GM12878 (cell line): Measurements from ENCODE around the gene SEL1L3. TPM values are rescaled to one million over a fixed set of nuclear protein-coding genes. Genes with fewer than 3 reads are reported as not detected.
A peak's percentile ranks its signal among the peaks of the same experiment; 100 is the strongest.

Experiments used
- ATAC-seq: fragments of 200-7000 bp; cut with Tn5 transposase; 3 replicates; pipeline ENCODE4 v1.9.1; 2020; ENCODE audit warnings: mild to moderate bottlenecking, moderate library complexity
- BruUV-seq: library from RNA; stranded (reverse); fragments of 400-500 nt; replicated peaks from 2 replicates; lab custom pipeline; 2021; lab: Mats Ljungman, UMichigan
- CTCF ChIA-PET: fragments of 300-600 bp; sonication (Branson Sonifier 250); formaldehyde crosslinking; extraction: SDS; loops from one replicate; lab custom pipeline; 2021; ENCODE audit warnings: inconsistent platforms; lab: Yijun Ruan, JAX
- POLR2A ChIA-PET: fragments of 350-600 bp; formaldehyde crosslinking; extraction: SDS; loops from one replicate; lab custom pipeline; 2021; ENCODE audit warnings: inconsistent platforms; lab: Charles Lee
- RAD21 ChIA-PET: fragments of 300-600 bp; sonication (Branson Sonifier 250); formaldehyde crosslinking; loops from one replicate; lab custom pipeline; 2023; ENCODE audit warnings: antibody characterized with exemption; ENCODE audit not compliant: unreplicated experiment; lab: Charles Lee
- SMC1A ChIA-PET: fragments of 300-600 bp; sonication (Branson Sonifier 250); formaldehyde crosslinking; loops from one replicate; lab custom pipeline; 2023; ENCODE audit not compliant: unreplicated experiment, uncharacterized antibody; lab: Charles Lee
- DNase-seq: peaks from one replicate; pipeline ENCODE4 v3.0.0-alpha.2; 2011; ENCODE audit warnings: low read depth, low spot score
- FAIRE-seq: peaks from 3 replicates; lab custom pipeline; 2011; peaks lifted over from hg19 to GRCh38; lab: Jason Lieb, UNC
- H2AFZ ChIP-seq: 2 replicates; pipeline ENCODE4 v1.6.0; 2011; ENCODE audit warnings: low read depth, low read length, control low read depth; ENCODE audit not compliant: control insufficient read depth
- H3K27ac ChIP-seq: 2 replicates; pipeline ENCODE4 v1.5.1; 2011; ENCODE audit warnings: control low read depth; ENCODE audit not compliant: control insufficient read depth, insufficient read depth
- H3K27me3 ChIP-seq, 2 experiments: replicated peaks in 1 of 2; 2 replicates each; pipeline versions ENCODE4 v1.6.0 to v1.6.1; 2011; ENCODE audit warnings: low read length in 1 of 2; ENCODE audit not compliant: control insufficient read depth in 2 of 2, insufficient read depth in 2 of 2
- H3K36me3 ChIP-seq, 2 experiments: 2 replicates each; pipeline ENCODE4 v1.5.1; 2011; ENCODE audit warnings: low read length in 1 of 2; ENCODE audit not compliant: control insufficient read depth in 2 of 2, insufficient read depth in 2 of 2
- H3K4me1 ChIP-seq: 2 replicates; pipeline ENCODE4 v1.6.1; 2011; ENCODE audit warnings: mild to moderate bottlenecking, low read length, moderate library complexity, mixed read lengths; ENCODE audit not compliant: control insufficient read depth, insufficient read depth
- H3K4me2 ChIP-seq: 2 replicates; pipeline ENCODE4 v1.6.0; 2011; ENCODE audit warnings: control low read depth; ENCODE audit not compliant: control insufficient read depth, insufficient read depth
- H3K4me3 ChIP-seq: fragments of 200-600 bp; sonication (generic); 2 replicates; pipeline ENCODE4 v1.5.1; 2016
- H3K79me2 ChIP-seq: 2 replicates; pipeline ENCODE4 v1.6.0; 2011; ENCODE audit warnings: low read length; ENCODE audit not compliant: control insufficient read depth, insufficient read depth
- H3K9ac ChIP-seq: 2 replicates; pipeline ENCODE4 v1.8.0; 2011; ENCODE audit warnings: low read length, control low read depth, mixed read lengths; ENCODE audit not compliant: control insufficient read depth, insufficient read depth
- H3K9me3 ChIP-seq: replicated peaks from 3 replicates; pipeline ENCODE4 v1.5.1; 2011; ENCODE audit warnings: mild to moderate bottlenecking, low read length; ENCODE audit not compliant: control insufficient read depth, insufficient read depth
- H4K20me1 ChIP-seq: 2 replicates; pipeline ENCODE4 v1.6.0; 2011; ENCODE audit not compliant: control insufficient read depth, insufficient read depth
- GABPA ChIP-seq: IDR thresholded peaks from 2 replicates; pipeline ENCODE4 v1.6.1; 2014; ENCODE audit warnings: antibody characterized with exemption, low read depth, mild to moderate bottlenecking, inconsistent platforms
- IRF4 ChIP-seq: IDR thresholded peaks from 2 replicates; pipeline ENCODE4 v1.6.1; 2011; ENCODE audit warnings: low read depth, low read length
- NFXL1 ChIP-seq: fragments of 450-650 bp; IDR thresholded peaks from 2 replicates; pipeline ENCODE4 v1.6.1; 2017; ENCODE audit warnings: antibody characterized with exemption, mild to moderate bottlenecking, borderline replicate concordance
- PAX5 ChIP-seq: IDR thresholded peaks from 2 replicates; pipeline ENCODE4 v1.6.1; 2011; ENCODE audit warnings: low read depth, low read length, borderline replicate concordance
- POLR2AphosphoS2 ChIP-seq: IDR thresholded peaks from 2 replicates; pipeline ENCODE4 v1.6.1; 2011; ENCODE audit warnings: low read depth, mild to moderate bottlenecking, low read length, improper control_type of control experiment, moderate library complexity
- POLR2AphosphoS5 ChIP-seq: IDR thresholded peaks from 2 replicates; pipeline ENCODE4 v1.6.1; 2011; ENCODE audit warnings: mild to moderate bottlenecking, low read length, inconsistent platforms
- RAD21 ChIP-seq: IDR thresholded peaks from 2 replicates; pipeline ENCODE4 v1.6.1; 2011; ENCODE audit warnings: mild to moderate bottlenecking, low read depth, low read length, moderate library complexity; ENCODE audit not compliant: insufficient read depth
- RUNX3 ChIP-seq: IDR thresholded peaks from 2 replicates; pipeline ENCODE4 v1.6.1; 2012; ENCODE audit warnings: low read length, inconsistent platforms
- SMAD5 ChIP-seq: IDR thresholded peaks from 2 replicates; pipeline ENCODE4 v1.6.1; 2016; ENCODE audit warnings: antibody characterized with exemption, low read depth
- SP1 ChIP-seq: IDR thresholded peaks from one replicate; pipeline ENCODE4 v1.6.1; 2011; ENCODE audit warnings: low read depth, low read length
- ZNF274 ChIP-seq: IDR thresholded peaks from one replicate; pipeline ENCODE4 v1.8.0; 2011; ENCODE audit not compliant: insufficient read length, insufficient read depth
- WGBS: methylation state at CpG from one replicate; pipeline ENCODE4 v1.1.6; 2016; ENCODE audit warnings: low lambda C conversion rate; ENCODE audit not compliant: insufficient replicate concordance, insufficient coverage; ENCODE audit errors: missing lambda C conversion rate; 5-methylcytosine and 5-hydroxymethylcytosine counted together
- in situ Hi-C: fragments of 300-500 bp; cut with MboI; formaldehyde crosslinking; loops from 9 replicates; pipeline ENCODE4 v1.14.3; 2018; ENCODE audit warnings: mixed read lengths
- intact Hi-C: fragments of 100-400 bp; cut with micrococcal nuclease; formaldehyde crosslinking; loops from one replicate; pipeline ENCODE4 v1.14.2; 2022; ENCODE audit not compliant: unreplicated experiment
- polyA plus RNA-seq, 11 experiments: library from polyadenylated mRNA; depleted of rRNA in 4 of 11; unstranded in 6 of 11; stranded (reverse) in 5 of 11; fragments of >200 nt; fragmentation: Nextera tagmentation in 4 of 11; fragmentation: Illumina TruSeq in 1 of 11; extraction: Ambion mirVana in 4 of 11; extraction: Trizol in 1 of 11; gene quantifications; 1 replicate in 1 of 11; 2 replicates in 10 of 11; pipeline versions ENCODE4 v1.2.1 to v1.2.3, GENCODE V29; 2011 to 2016; ENCODE audit warnings: inconsistent platforms in 2 of 11, missing spikeins in 2 of 11, low read depth in 1 of 11
- total RNA-seq, 4 experiments: library from RNA; depleted of rRNA in 3 of 4; stranded (reverse); fragments of >200 nt in 3 of 4; fragmentation: Illumina TruSeq in 1 of 4; extraction: Trizol in 1 of 4; gene quantifications; 2 replicates each; pipeline versions ENCODE4 v1.2.1 to v1.2.3, GENCODE V29; 2013 to 2021
- TF ChIP-seq, protein P1 (sequence below): fragments of 450-650 bp; IDR thresholded peaks from 2 replicates; pipeline ENCODE4 v1.6.1; 2017; ENCODE audit warnings: low read depth, mild to moderate bottlenecking, moderate library complexity
- TF ChIP-seq, protein P2 (sequence below): fragments of 450-650 bp; IDR thresholded peaks from 2 replicates; pipeline ENCODE4 v1.6.1; 2016; ENCODE audit warnings: mild to moderate bottlenecking, moderate library complexity, borderline replicate concordance
- TF ChIP-seq, protein P3 (sequence below): fragments of 450-650 bp; IDR thresholded peaks from 2 replicates; pipeline ENCODE4 v1.6.1; 2017; ENCODE audit warnings: mild to moderate bottlenecking
- TF ChIP-seq, protein P4 (sequence below): IDR thresholded peaks from 2 replicates; pipeline ENCODE4 v1.6.1; 2012; ENCODE audit warnings: low read depth, low read length, improper control_type of control experiment

SEL1L3 gene
- total and polyA plus RNA-seq, 10 of the 15 experiments (the other 5 are each of a cell fraction or from before 2014, with no cell fraction given), result 20.4 to 82.2 (median 47.3) TPM

DNA sequence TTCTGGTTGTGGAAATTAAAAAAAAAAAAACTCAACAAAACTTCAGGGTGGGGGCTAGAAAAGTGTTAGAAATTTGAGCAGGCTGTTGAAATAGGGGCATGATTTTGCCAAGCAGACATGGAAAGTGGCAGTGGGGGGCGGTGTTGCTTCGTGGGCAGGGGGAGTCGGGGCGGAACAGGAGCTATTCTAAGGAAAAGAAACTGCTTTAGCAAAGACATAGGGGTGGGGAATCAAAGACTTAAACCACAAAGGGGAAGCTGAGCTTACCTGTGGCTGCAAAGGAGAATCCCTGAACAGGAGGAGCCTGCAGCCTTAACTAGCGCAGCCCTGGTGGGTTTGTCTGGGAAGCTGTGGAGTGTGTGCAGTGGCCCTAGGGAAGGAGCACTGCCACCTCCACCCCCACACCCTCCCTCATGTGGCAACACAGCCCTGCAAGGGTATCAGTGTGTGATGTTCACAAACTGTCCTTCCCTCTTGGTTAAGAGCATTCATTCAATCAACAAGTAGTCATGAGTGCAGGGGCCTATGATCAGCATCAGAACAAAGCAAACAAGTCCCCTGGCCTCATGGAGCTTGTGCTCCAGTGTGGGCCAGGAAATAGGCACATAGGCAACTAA, 20.5 kb downstream of the SEL1L3 start:
- ChIA-PET CTCF (interaction anchor here (0.6 to 3.1 kb wide), 25 partner anchors 9 to 549 kb away, joined by 3 to 23 read pairs (median 3); no protein-coding TSS in a partner anchor), RAD21 (interaction anchor here (0.6 to 2.8 kb wide), 25 partner anchors 13 to 568 kb away, joined by 3 to 25 read pairs (median 4); partner anchors contain the start of gene SMIM20), SMC1A (interaction anchor here (0.6 to 3.0 kb wide), 23 partner anchors 10 to 567 kb away, joined by 3 to 13 read pairs (median 4); partner anchors contain the start of gene SMIM20), POLR2A (interaction anchor here (0.7 to 1.4 kb wide), 4 partner anchors 12 to 74 kb away, joined by 3 to 7 read pairs (median 5); partner anchors contain the start of gene SMIM20)
- in situ Hi-C loops, result no loop called here
- H3K27ac ChIP-seq, result no peak overlapping the region
- peaks cover 31% of the 10 kb centered on the region for H3K4me1 ChIP-seq
- H3K79me2 ChIP-seq, result no peaks in the 10 kb centered on the region
- peak; percentile 80 for ATAC-seq
- peaks cover 0 to 3% of the 10 kb centered on the region in 2 experiments; a peak in 1 of 4 replicates for H3K36me3 ChIP-seq
- no peaks in the 10 kb centered on the region for H3K9me3 ChIP-seq
- no peaks in the 10 kb centered on the region for H3K27me3 ChIP-seq
- peak overlapping the region; percentile 47; the same call in 1 of the 2 replicates for H3K4me2 ChIP-seq
- no peak overlapping the region for H3K9ac ChIP-seq
- DNase-seq, result peak; percentile 21
- FAIRE-seq, result no peak
- no peak overlapping the region for H2AFZ ChIP-seq
- no TSS peak for BruUV-seq
- no peak overlapping the region for H3K4me3 ChIP-seq
- intact Hi-C loops, result loop anchor here (2.0 kb wide), 1 partner anchor 146 kb away; no protein-coding TSS in a partner anchor
- whole genome bisulfite sequencing, result 2% methylated on average over 5 of the region's 5 CpGs
- H4K20me1 ChIP-seq, result no peaks in the 10 kb centered on the region
- TF ChIP-seq, protein P1, sequence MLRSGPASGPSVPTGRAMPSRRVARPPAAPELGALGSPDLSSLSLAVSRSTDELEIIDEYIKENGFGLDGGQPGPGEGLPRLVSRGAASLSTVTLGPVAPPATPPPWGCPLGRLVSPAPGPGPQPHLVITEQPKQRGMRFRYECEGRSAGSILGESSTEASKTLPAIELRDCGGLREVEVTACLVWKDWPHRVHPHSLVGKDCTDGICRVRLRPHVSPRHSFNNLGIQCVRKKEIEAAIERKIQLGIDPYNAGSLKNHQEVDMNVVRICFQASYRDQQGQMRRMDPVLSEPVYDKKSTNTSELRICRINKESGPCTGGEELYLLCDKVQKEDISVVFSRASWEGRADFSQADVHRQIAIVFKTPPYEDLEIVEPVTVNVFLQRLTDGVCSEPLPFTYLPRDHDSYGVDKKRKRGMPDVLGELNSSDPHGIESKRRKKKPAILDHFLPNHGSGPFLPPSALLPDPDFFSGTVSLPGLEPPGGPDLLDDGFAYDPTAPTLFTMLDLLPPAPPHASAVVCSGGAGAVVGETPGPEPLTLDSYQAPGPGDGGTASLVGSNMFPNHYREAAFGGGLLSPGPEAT, result peak; percentile 43
- TF ChIP-seq SMAD5 (no peak), POLR2AphosphoS5 (no peak), NFXL1 (no peak), IRF4 (no peak), GABPA (no peak), RUNX3 (peak; percentile 93), PAX5 (no peak), POLR2AphosphoS2 (no peak), SP1 (no peak), RAD21 (peak; percentile 85), ZNF274 (no peak)
- TF ChIP-seq, protein P2, sequence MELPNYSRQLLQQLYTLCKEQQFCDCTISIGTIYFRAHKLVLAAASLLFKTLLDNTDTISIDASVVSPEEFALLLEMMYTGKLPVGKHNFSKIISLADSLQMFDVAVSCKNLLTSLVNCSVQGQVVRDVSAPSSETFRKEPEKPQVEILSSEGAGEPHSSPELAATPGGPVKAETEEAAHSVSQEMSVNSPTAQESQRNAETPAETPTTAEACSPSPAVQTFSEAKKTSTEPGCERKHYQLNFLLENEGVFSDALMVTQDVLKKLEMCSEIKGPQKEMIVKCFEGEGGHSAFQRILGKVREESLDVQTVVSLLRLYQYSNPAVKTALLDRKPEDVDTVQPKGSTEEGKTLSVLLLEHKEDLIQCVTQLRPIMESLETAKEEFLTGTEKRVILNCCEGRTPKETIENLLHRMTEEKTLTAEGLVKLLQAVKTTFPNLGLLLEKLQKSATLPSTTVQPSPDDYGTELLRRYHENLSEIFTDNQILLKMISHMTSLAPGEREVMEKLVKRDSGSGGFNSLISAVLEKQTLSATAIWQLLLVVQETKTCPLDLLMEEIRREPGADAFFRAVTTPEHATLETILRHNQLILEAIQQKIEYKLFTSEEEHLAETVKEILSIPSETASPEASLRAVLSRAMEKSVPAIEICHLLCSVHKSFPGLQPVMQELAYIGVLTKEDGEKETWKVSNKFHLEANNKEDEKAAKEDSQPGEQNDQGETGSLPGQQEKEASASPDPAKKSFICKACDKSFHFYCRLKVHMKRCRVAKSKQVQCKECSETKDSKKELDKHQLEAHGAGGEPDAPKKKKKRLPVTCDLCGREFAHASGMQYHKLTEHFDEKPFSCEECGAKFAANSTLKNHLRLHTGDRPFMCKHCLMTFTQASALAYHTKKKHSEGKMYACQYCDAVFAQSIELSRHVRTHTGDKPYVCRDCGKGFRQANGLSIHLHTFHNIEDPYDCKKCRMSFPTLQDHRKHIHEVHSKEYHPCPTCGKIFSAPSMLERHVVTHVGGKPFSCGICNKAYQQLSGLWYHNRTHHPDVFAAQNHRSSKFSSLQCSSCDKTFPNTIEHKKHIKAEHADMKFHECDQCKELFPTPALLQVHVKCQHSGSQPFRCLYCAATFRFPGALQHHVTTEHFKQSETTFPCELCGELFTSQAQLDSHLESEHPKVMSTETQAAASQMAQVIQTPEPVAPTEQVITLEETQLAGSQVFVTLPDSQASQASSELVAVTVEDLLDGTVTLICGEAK, result no peak
- TF ChIP-seq, protein P3, sequence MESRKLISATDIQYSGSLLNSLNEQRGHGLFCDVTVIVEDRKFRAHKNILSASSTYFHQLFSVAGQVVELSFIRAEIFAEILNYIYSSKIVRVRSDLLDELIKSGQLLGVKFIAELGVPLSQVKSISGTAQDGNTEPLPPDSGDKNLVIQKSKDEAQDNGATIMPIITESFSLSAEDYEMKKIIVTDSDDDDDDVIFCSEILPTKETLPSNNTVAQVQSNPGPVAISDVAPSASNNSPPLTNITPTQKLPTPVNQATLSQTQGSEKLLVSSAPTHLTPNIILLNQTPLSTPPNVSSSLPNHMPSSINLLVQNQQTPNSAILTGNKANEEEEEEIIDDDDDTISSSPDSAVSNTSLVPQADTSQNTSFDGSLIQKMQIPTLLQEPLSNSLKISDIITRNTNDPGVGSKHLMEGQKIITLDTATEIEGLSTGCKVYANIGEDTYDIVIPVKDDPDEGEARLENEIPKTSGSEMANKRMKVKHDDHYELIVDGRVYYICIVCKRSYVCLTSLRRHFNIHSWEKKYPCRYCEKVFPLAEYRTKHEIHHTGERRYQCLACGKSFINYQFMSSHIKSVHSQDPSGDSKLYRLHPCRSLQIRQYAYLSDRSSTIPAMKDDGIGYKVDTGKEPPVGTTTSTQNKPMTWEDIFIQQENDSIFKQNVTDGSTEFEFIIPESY, result no peak
- TF ChIP-seq, protein P4, sequence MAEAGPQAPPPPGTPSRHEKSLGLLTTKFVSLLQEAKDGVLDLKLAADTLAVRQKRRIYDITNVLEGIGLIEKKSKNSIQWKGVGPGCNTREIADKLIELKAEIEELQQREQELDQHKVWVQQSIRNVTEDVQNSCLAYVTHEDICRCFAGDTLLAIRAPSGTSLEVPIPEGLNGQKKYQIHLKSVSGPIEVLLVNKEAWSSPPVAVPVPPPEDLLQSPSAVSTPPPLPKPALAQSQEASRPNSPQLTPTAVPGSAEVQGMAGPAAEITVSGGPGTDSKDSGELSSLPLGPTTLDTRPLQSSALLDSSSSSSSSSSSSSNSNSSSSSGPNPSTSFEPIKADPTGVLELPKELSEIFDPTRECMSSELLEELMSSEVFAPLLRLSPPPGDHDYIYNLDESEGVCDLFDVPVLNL, result no peak
